ENCODE measurements around the gene CCDC148. TPM values are rescaled to one million over a fixed set of nuclear protein-coding genes. Genes with fewer than 3 reads are reported as not detected.

Gene CCDC148
- total and polyA plus RNA-seq, 2 experiments from 2014 or later, result 0.64 to 0.86 TPM

- no peak overlapping the region for H2AFZ ChIP-seq
Observed at GRCh38 chr2:158131483-158131912, 325.1 kb downstream of the CCDC148 start.

GRCh38 chr2:158130832-158131473 lies 325.6 kb downstream of the CCDC148 start:
- no peak for DNase-seq
- Histone ChIP-seq H3K36me3 (ENCODE audit: low read depth) (no peaks in the 10 kb centered on the region), H4K20me1 (ENCODE audit: insufficient read depth) (no peaks in the 10 kb centered on the region), H3K4me3 (no peak overlapping the region), H3K9me2 (ENCODE audit: insufficient read depth) (no peaks in the 10 kb centered on the region), H3K27me3 (replicated peaks; ENCODE audit: insufficient read depth) (no peaks in the 10 kb centered on the region; the same call in 1 of the 2 replicates), H3K27ac (no peak overlapping the region), H3K9me3 (ENCODE audit: low read depth) (no peaks in the 10 kb centered on the region), H3K4me2 (ENCODE audit: unreplicated experiment) (no peak overlapping the region), H3K9ac (no peak overlapping the region), H2AFZ (no peak overlapping the region), H3F3A (ENCODE audit: insufficient read depth) (no peaks in the 10 kb centered on the region), H3K4me1 (ENCODE audit: insufficient read depth) (no peaks in the 10 kb centered on the region), H3K79me2 (ENCODE audit: insufficient read depth) (no peaks in the 10 kb centered on the region)
- 53 to 62% methylated on average over 2 of the region's 2 CpGs for WGBS, 2 experiments (ENCODE audit: low coverage in 1 of 2, low lambda C conversion rate in 2 of 2, missing lambda C conversion rate in 2 of 2)
- TF ChIP-seq EZH2 (IDR thresholded peaks at IDR 0.05; ENCODE audit: insufficient read depth, poor library complexity, severe bottlenecking) (no peak), EZH2phosphoT487 (IDR thresholded peaks at IDR 0.05; ENCODE audit: insufficient read depth, low read depth) (no peak)
- in situ Hi-C loops (cut with MboI), result no loop called here

More at GRCh38 chr2:158131483-158131912, 325.1 kb downstream of the CCDC148 start:
- Histone ChIP-seq H3K9me2 (ENCODE audit: insufficient read depth) (no peaks in the 10 kb centered on the region), H3K27me3 (replicated peaks; ENCODE audit: insufficient read depth) (no peaks in the 10 kb centered on the region; the same call in 1 of the 2 replicates), H3K4me2 (ENCODE audit: unreplicated experiment) (no peak overlapping the region), H3K4me1 (ENCODE audit: insufficient read depth) (no peaks in the 10 kb centered on the region), H3K27ac (no peak overlapping the region), H3K36me3 (ENCODE audit: low read depth) (no peaks in the 10 kb centered on the region), H4K20me1 (ENCODE audit: insufficient read depth) (no peaks in the 10 kb centered on the region), H3K4me3 (no peak overlapping the region), H3K9me3 (ENCODE audit: low read depth) (no peaks in the 10 kb centered on the region), H3K79me2 (ENCODE audit: insufficient read depth) (no peaks in the 10 kb centered on the region), H3K9ac (no peak overlapping the region), H3F3A (ENCODE audit: insufficient read depth) (no peaks in the 10 kb centered on the region)
- no peak for DNase-seq
- 14 to 29% methylated on average over 1 of the region's 1 CpG for WGBS, 2 experiments (ENCODE audit: low coverage in 1 of 2, low lambda C conversion rate in 2 of 2, missing lambda C conversion rate in 2 of 2)
- in situ Hi-C loops (cut with MboI), result no loop called here
- TF ChIP-seq EZH2 (IDR thresholded peaks at IDR 0.05; ENCODE audit: insufficient read depth, poor library complexity, severe bottlenecking) (no peak), EZH2phosphoT487 (IDR thresholded peaks at IDR 0.05; ENCODE audit: insufficient read depth, low read depth) (no peak)

- Histone ChIP-seq H3K4me2 (ENCODE audit: unreplicated experiment) (no peak overlapping the region), H3K4me1 (ENCODE audit: insufficient read depth) (no peaks in the 10 kb centered on the region), H3K9me3 (ENCODE audit: low read depth) (no peaks in the 10 kb centered on the region), H3K27me3 (replicated peaks; ENCODE audit: insufficient read depth) (no peaks in the 10 kb centered on the region; the same call in 1 of the 2 replicates), H3F3A (ENCODE audit: insufficient read depth) (no peaks in the 10 kb centered on the region), H3K36me3 (ENCODE audit: low read depth) (no peaks in the 10 kb centered on the region), H3K79me2 (ENCODE audit: insufficient read depth) (no peaks in the 10 kb centered on the region), H4K20me1 (ENCODE audit: insufficient read depth) (no peaks in the 10 kb centered on the region), H2AFZ (no peak overlapping the region), H3K9me2 (ENCODE audit: insufficient read depth) (no peaks in the 10 kb centered on the region), H3K4me3 (no peak overlapping the region), H3K27ac (no peak overlapping the region), H3K9ac (no peak overlapping the region)
- 22 to 25% methylated on average over 5 of the region's 5 CpGs for WGBS, 2 experiments (ENCODE audit: low coverage in 1 of 2, low lambda C conversion rate in 2 of 2, missing lambda C conversion rate in 2 of 2)
- in situ Hi-C loops (cut with MboI), result no loop called here
- TF ChIP-seq EZH2phosphoT487 (IDR thresholded peaks at IDR 0.05; ENCODE audit: insufficient read depth, low read depth), result no peak
- no peak for TF ChIP-seq EZH2 (IDR thresholded peaks at IDR 0.05; ENCODE audit: insufficient read depth, poor library complexity, severe bottlenecking)
- DNase-seq, result no peak
Observed at GRCh38 chr2:158129037-158129436, 327.5 kb downstream of the CCDC148 start.

- no peaks in the 10 kb centered on the region for H4K20me1 ChIP-seq (ENCODE audit: insufficient read depth)
- H3K36me3 ChIP-seq (ENCODE audit: low read depth), result no peaks in the 10 kb centered on the region
- in situ Hi-C loops (cut with MboI), result no loop called here
- no peak overlapping the region for H3K4me3 ChIP-seq
- H3F3A ChIP-seq (ENCODE audit: insufficient read depth), result no peaks in the 10 kb centered on the region
- no peak for DNase-seq
- no peaks in the 10 kb centered on the region for H3K9me3 ChIP-seq (ENCODE audit: low read depth)
- no peak for TF ChIP-seq EZH2phosphoT487 (IDR thresholded peaks at IDR 0.05; ENCODE audit: insufficient read depth, low read depth)
- no peak for TF ChIP-seq EZH2 (IDR thresholded peaks at IDR 0.05; ENCODE audit: insufficient read depth, poor library complexity, severe bottlenecking)
- no peak overlapping the region for H3K27ac ChIP-seq
- H3K4me2 ChIP-seq (ENCODE audit: unreplicated experiment), result no peak overlapping the region
- H3K4me1 ChIP-seq (ENCODE audit: insufficient read depth), result no peaks in the 10 kb centered on the region
- no peaks in the 10 kb centered on the region for H3K9me2 ChIP-seq (ENCODE audit: insufficient read depth)
- no peaks in the 10 kb centered on the region; the same call in 1 of the 2 replicates for H3K27me3 ChIP-seq (replicated peaks; ENCODE audit: insufficient read depth)
- H3K9ac ChIP-seq, result no peak overlapping the region
- H2AFZ ChIP-seq, result no peak overlapping the region
- H3K79me2 ChIP-seq (ENCODE audit: insufficient read depth), result no peaks in the 10 kb centered on the region
- 0% methylated on average over 2 of the region's 2 CpGs for WGBS, 2 experiments (ENCODE audit: low coverage in 1 of 2, low lambda C conversion rate in 2 of 2, missing lambda C conversion rate in 2 of 2)
Observed at GRCh38 chr2:158128168-158128973, 328.2 kb downstream of the CCDC148 start.

Measured in GM23248 (cell line).